Measurements from ENCODE around the gene PRICKLE1. TPM values are rescaled to one million over a fixed set of nuclear protein-coding genes. Genes with fewer than 3 reads are reported as not detected.

The PRICKLE1 gene
- total and polyA plus RNA-seq, 9 of the 15 experiments (the other 6 are each of a cell fraction or from before 2014, with no cell fraction given): 0.22 to 0.85 (median 0.31) TPM

DNA sequence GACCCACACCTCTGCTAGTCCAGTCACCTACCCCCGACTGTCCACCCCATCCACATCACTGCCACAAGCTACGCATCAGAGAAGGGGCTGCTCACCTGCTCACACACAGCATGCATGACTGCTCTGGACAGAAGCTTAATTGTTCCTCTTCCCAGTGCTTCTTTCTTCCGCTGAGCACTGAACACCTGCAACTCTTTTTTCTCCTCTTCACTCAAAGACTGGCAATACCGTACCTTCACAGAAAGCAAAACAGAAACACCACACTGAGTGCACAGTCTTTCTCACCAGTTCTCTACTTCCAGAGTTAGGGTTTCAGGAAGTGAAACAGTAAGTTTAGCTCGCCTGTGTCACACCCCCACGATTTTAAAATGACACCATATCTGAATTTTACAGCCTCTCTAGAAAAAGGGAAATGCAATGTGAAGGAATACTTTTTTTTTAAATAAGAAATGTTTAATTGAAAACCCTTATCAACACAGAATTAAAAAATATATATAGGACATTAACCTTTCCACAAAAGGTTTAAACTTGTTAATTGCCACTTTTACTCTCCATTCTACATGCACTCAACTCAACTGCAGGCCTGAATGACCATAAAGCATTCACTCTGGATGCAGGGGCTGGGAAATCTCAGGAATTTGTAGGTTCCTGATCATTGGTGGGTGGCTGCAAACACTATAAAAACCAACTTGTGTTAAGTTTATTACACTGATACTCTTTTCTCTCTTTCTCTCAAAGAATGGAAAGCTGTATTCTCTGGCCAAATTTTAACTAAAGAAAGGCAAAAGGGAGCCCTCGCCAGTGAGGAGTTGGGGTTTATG lies 120.0 kb downstream of the PRICKLE1 start (continued):
- TF ChIP-seq, protein P1, sequence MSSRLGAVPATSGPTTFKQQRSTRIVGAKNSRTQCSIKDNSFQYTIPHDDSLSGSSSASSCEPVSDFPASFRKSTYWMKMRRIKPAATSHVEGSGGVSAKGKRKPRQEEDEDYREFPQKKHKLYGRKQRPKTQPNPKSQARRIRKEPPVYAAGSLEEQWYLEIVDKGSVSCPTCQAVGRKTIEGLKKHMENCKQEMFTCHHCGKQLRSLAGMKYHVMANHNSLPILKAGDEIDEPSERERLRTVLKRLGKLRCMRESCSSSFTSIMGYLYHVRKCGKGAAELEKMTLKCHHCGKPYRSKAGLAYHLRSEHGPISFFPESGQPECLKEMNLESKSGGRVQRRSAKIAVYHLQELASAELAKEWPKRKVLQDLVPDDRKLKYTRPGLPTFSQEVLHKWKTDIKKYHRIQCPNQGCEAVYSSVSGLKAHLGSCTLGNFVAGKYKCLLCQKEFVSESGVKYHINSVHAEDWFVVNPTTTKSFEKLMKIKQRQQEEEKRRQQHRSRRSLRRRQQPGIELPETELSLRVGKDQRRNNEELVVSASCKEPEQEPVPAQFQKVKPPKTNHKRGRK (tag; IDR thresholded peaks at IDR 0.05): no peak
- TF ChIP-seq GTF2A2 (tag; IDR thresholded peaks at IDR 0.05) (no peak), BRCA1 (IDR thresholded peaks at IDR 0.05) (no peak), BRCA1 (CRISPR knock-in tag; IDR thresholded peaks at IDR 0.05) (no peak), CHD1 (IDR thresholded peaks at IDR 0.05; ENCODE audit: low read length) (no peak), BCOR (IDR thresholded peaks at IDR 0.05) (peak; percentile 74; the same call in 1 of the 2 replicates), ZFP36 (IDR thresholded peaks at IDR 0.05; ENCODE audit: low read depth, low read length, partially characterized antibody) (peak; percentile 54), ETS2 (tag; IDR thresholded peaks at IDR 0.05; ENCODE audit: borderline replicate concordance, poor library complexity, severe bottlenecking) (no peak), BRD9 (IDR thresholded peaks at IDR 0.05; ENCODE audit: low read depth, partially characterized antibody) (peak; percentile 42), GTF2F1 (IDR thresholded peaks at IDR 0.05; ENCODE audit: low read depth, low read length) (no peak), SMARCA5 (IDR thresholded peaks at IDR 0.05) (0 out of 2 replicates have a peak, but pooled peaks have one; percentile 32), KDM4B (IDR thresholded peaks at IDR 0.05; ENCODE audit: borderline replicate concordance in 2 of 2, low read depth in 1 of 2) (no peak), RAD51 (IDR thresholded peaks at IDR 0.05; ENCODE audit: borderline replicate concordance, low read depth) (no peak), CCNT2 (IDR thresholded peaks at IDR 0.05; ENCODE audit: borderline replicate concordance, extremely low read depth, insufficient read length, low read depth, low read length) (no peak), KLF10 (CRISPR knock-in tag; IDR thresholded peaks at IDR 0.05) (no peak), HNRNPLL (IDR thresholded peaks at IDR 0.05; ENCODE audit: low read depth, low read length, poor library complexity, severe bottlenecking) (no peak), ZEB2 (IDR thresholded peaks at IDR 0.05) (no peak)
- TF ChIP-seq, protein P2, sequence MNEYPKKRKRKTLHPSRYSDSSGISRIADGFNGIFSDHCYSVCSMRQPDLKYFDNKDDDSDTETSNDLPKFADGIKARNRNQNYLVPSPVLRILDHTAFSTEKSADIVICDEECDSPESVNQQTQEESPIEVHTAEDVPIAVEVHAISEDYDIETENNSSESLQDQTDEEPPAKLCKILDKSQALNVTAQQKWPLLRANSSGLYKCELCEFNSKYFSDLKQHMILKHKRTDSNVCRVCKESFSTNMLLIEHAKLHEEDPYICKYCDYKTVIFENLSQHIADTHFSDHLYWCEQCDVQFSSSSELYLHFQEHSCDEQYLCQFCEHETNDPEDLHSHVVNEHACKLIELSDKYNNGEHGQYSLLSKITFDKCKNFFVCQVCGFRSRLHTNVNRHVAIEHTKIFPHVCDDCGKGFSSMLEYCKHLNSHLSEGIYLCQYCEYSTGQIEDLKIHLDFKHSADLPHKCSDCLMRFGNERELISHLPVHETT (CRISPR knock-in tag; conservative IDR thresholded peaks at IDR 0.05 in 1 of 2, IDR thresholded peaks at IDR 0.05 in 1 of 2): no peak
- TF ChIP-seq, protein P3, sequence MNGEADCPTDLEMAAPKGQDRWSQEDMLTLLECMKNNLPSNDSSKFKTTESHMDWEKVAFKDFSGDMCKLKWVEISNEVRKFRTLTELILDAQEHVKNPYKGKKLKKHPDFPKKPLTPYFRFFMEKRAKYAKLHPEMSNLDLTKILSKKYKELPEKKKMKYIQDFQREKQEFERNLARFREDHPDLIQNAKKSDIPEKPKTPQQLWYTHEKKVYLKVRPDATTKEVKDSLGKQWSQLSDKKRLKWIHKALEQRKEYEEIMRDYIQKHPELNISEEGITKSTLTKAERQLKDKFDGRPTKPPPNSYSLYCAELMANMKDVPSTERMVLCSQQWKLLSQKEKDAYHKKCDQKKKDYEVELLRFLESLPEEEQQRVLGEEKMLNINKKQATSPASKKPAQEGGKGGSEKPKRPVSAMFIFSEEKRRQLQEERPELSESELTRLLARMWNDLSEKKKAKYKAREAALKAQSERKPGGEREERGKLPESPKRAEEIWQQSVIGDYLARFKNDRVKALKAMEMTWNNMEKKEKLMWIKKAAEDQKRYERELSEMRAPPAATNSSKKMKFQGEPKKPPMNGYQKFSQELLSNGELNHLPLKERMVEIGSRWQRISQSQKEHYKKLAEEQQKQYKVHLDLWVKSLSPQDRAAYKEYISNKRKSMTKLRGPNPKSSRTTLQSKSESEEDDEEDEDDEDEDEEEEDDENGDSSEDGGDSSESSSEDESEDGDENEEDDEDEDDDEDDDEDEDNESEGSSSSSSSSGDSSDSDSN (IDR thresholded peaks at IDR 0.05; ENCODE audit: borderline replicate concordance in 1 of 2, low read depth in 2 of 2, low read length in 2 of 2): no peak
